HG03442 (cell line): Measurements from ENCODE around the gene FAM25C.
"Not testable (repeated sequence)": the region's sequence is repeated elsewhere in the genome, so short reads cannot be mapped to it uniquely, and the experiment has no call there.

Experiments used
- ATAC-seq: cut with Tn5 transposase; IDR thresholded peaks from one replicate; pipeline ENCODE4 v1.9.1; 2021; ENCODE audit warnings: mild to moderate bottlenecking, moderate library complexity; ENCODE audit not compliant: unreplicated experiment

Gene FAM25C

DNA sequence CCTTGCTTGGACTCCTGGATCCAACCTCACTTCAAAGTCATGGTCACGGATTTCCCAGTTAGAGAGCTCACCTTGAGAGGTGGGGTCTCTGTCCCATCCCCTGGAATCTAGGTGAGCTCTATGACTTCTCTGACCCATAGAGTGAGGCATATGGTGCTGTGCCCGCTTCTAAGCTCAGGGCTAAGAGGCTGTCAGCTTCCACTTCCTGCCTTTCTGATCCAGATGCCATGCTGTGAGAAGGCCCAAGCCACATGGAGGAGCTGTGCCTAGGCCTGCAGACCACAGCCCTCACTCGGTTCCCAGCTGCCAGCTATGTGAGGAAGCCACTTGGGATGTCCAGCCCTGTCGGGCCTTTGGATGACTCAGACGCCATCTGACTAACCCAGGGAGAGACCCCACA is 39.9 kb downstream of the FAM25C start:
- ATAC-seq: not testable (repeated sequence)

DNA sequence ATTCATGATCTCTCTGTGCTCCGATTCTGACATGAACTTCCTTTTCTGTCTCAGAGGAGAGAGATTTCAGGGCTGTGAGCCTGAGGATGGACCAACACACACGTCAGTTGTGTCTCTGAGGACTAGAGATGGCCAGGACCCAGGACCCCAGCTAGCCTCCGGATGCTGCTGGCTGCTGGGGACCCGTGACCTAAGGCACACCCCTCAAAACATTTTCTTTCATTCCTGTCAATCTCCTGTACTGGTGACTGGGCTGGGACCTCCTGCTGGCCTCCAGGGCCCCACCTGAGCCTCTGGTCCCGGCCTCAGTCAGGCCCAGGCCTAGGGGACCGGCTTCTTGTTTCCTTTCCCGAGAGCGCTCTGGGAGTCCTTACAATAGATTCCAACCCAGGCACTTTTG is 42.4 kb downstream of the FAM25C start:
- ATAC-seq: not testable (repeated sequence)

DNA sequence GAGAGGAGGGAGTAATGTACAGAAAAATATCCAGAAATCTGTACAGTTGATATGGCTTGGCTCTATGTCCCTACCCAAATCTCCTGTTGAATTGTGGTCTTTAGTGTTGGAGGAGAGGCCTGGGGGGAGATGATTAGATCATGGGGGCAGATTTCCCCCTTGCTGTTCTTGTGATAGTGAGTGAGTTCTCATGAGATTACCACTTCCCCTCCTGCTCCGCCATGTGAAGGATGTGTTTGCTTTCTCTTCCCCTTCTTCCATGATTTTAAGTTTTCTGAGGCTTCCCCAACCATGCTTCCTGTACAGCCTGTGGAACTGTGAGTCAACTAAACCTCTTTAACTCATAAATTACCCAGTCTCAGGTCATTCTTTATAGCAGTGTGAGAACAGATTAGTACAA is 52.2 kb downstream of the FAM25C start:
- ATAC-seq: not testable (repeated sequence)
